CD8-positive, alpha-beta memory T cell (primary cell): Measurements from ENCODE around the gene APOBEC3C. TPM values are rescaled to one million over a fixed set of nuclear protein-coding genes. Genes with fewer than 3 reads are reported as not detected.
"Not testable (repeated sequence)": the region's sequence is repeated elsewhere in the genome, so short reads cannot be mapped to it uniquely, and the experiment has no call there.

ENCODE experiments used
- CTCF ChIA-PET: fragments of 350-600 bp; sonication (Branson Sonifier 250); formaldehyde crosslinking; loops from one replicate; lab custom pipeline; 2021; ENCODE audit warnings: antibody characterized with exemption; lab: Charles Lee
- POLR2A ChIA-PET: fragments of 350-600 bp; sonication (Branson Sonifier 250); formaldehyde crosslinking; loops from one replicate; lab custom pipeline; 2021; ENCODE audit warnings: antibody characterized with exemption; lab: Charles Lee
- DNase-seq, 5 donors: peaks; one replicate each; pipeline versions ENCODE4 v3.0.0 to v3.0.0-alpha.2; 2020 to 2022; ENCODE audit warnings: mixed read lengths in 1 of 5
- H3K27ac ChIP-seq: one replicate; pipeline ENCODE4 v1.7.0; 2013; ENCODE audit warnings: low read depth, mild to moderate bottlenecking, low read length, moderate library complexity
- H3K27me3 ChIP-seq: 2 replicates; pipeline ENCODE4 v1.7.0; 2013; ENCODE audit warnings: low read length, mild to moderate bottlenecking; ENCODE audit not compliant: insufficient read depth, poor library complexity, severe bottlenecking
- H3K36me3 ChIP-seq: 2 replicates; pipeline ENCODE4 v1.7.0; 2013; ENCODE audit warnings: mild to moderate bottlenecking, low read length, moderate library complexity; ENCODE audit not compliant: insufficient read depth
- H3K4me1 ChIP-seq: 2 replicates; pipeline ENCODE4 v1.7.0; 2013; ENCODE audit warnings: mild to moderate bottlenecking, low read length, moderate library complexity; ENCODE audit not compliant: insufficient read depth
- H3K4me3 ChIP-seq: 2 replicates; pipeline ENCODE4 v1.7.0; 2013; ENCODE audit warnings: mild to moderate bottlenecking, low read length
- H3K9me3 ChIP-seq: 2 replicates; pipeline ENCODE4 v1.7.0; 2013; ENCODE audit warnings: mild to moderate bottlenecking, low read length
- H3K27ac Mint-ChIP-seq, 8 donors: one replicate each; pipeline ENCODE4 v1.8.0; 2020 to 2021; ENCODE audit warnings: mixed read lengths in 8 of 8, mild to moderate bottlenecking in 6 of 8, inconsistent platforms in 3 of 8, moderate library complexity in 3 of 8
- H3K27me3 Mint-ChIP-seq, 2 donors: one replicate each; pipeline ENCODE4 v1.8.0; 2020 to 2021; ENCODE audit warnings: mixed read lengths in 2 of 2, mild to moderate bottlenecking in 1 of 2, moderate library complexity in 1 of 2
- H3K36me3 Mint-ChIP-seq, 3 donors: one replicate each; pipeline ENCODE4 v1.8.0; 2020 to 2021; ENCODE audit warnings: mixed read lengths in 3 of 3, inconsistent platforms in 1 of 3, mild to moderate bottlenecking in 1 of 3
- H3K4me1 Mint-ChIP-seq, 3 donors: one replicate each; pipeline ENCODE4 v1.8.0; 2020 to 2021; ENCODE audit warnings: mixed read lengths in 3 of 3, inconsistent platforms in 1 of 3, mild to moderate bottlenecking in 1 of 3
- H3K4me3 Mint-ChIP-seq, 7 donors: one replicate each; pipeline ENCODE4 v1.8.0; 2020 to 2021; ENCODE audit warnings: mixed read lengths in 7 of 7, mild to moderate bottlenecking in 6 of 7, moderate library complexity in 4 of 7, inconsistent platforms in 2 of 7
- H3K9me3 Mint-ChIP-seq, 5 donors: one replicate each; pipeline ENCODE4 v1.8.0; 2020 to 2022; ENCODE audit warnings: mixed read lengths in 5 of 5, mild to moderate bottlenecking in 3 of 5, moderate library complexity in 2 of 5, inconsistent platforms in 1 of 5
- polyA plus RNA-seq: library from polyadenylated mRNA; unstranded; fragments of 300-500 nt; fragmentation: Illumina TruSeq; gene quantifications from one replicate; pipeline ENCODE4 v1.2.3, GENCODE V29; 2021
- total RNA-seq, 2 experiments: library from RNA; stranded (reverse); gene quantifications; one replicate each; pipeline ENCODE4 v1.2.3, GENCODE V29; 2021

The APOBEC3C gene
- total and polyA plus RNA-seq, 3 experiments from 2014 or later, result 133 to 255 (median 138) TPM

GRCh38 chr22:39016592-39016991 lies 2.5 kb downstream of the APOBEC3C start:
- H3K9me3 Mint-ChIP-seq, result no peaks in the 10 kb centered on the region
- peaks cover 19% of the 10 kb centered on the region for H3K4me1 ChIP-seq
- no peak overlapping the region for H3K27ac ChIP-seq
- CTCF ChIA-PET, result interaction anchor here (1.0 kb wide), 1 partner anchor 9 kb away, joined by 3 read pairs; no protein-coding TSS in a partner anchor
- peak overlapping the region in 6 of 7 donors; percentile 29 to 76 (median 60) for H3K4me3 Mint-ChIP-seq
- no peaks in the 10 kb centered on the region for H3K27me3 ChIP-seq
- POLR2A ChIA-PET, result no interaction called here
- peaks cover 0 to 43% (median 4%) of the 10 kb centered on the region in 3 donors for H3K36me3 Mint-ChIP-seq
- H3K27me3 Mint-ChIP-seq, result no peaks in the 10 kb centered on the region
- peaks cover 44 to 68% (median 54%) of the 10 kb centered on the region in 3 donors for H3K4me1 Mint-ChIP-seq
- H3K27ac Mint-ChIP-seq, result peak overlapping the region; percentile 15 to 92 (median 68)
- no peak for DNase-seq
- no peaks in the 10 kb centered on the region for H3K9me3 ChIP-seq
- no peaks in the 10 kb centered on the region for H3K36me3 ChIP-seq
- no peak overlapping the region for H3K4me3 ChIP-seq

GRCh38 chr22:39017596-39018365 lies 3.7 kb downstream of the APOBEC3C start:
- H3K27ac ChIP-seq, result no peak overlapping the region
- no peaks in the 10 kb centered on the region for H3K36me3 ChIP-seq
- H3K4me3 ChIP-seq, result no peak overlapping the region
- no peak for DNase-seq
- H3K4me1 ChIP-seq, result peaks cover 25% of the 10 kb centered on the region
- ChIA-PET POLR2A (interaction anchor here (0.6 kb wide), 1 partner anchor 134 kb away, joined by 3 read pairs; no protein-coding TSS in a partner anchor), CTCF (no interaction called here)
- H3K4me3 Mint-ChIP-seq, result peak overlapping the region in 6 of 7 donors; percentile 29 to 74 (median 50)
- no peaks in the 10 kb centered on the region for H3K27me3 ChIP-seq
- peak overlapping the region in 6 of 8 donors; percentile 69 to 94 (median 80) for H3K27ac Mint-ChIP-seq
- H3K27me3 Mint-ChIP-seq, result no peaks in the 10 kb centered on the region
- H3K36me3 Mint-ChIP-seq, result peaks cover 0 to 53% (median 7%) of the 10 kb centered on the region in 3 donors
- H3K4me1 Mint-ChIP-seq, result peaks cover 49 to 76% (median 59%) of the 10 kb centered on the region in 3 donors
- H3K9me3 Mint-ChIP-seq, result no peaks in the 10 kb centered on the region
- H3K9me3 ChIP-seq, result no peaks in the 10 kb centered on the region

GRCh38 chr22:39020021-39020651 lies 6.1 kb downstream of the APOBEC3C start:
- H3K4me1 ChIP-seq, result peaks cover 36% of the 10 kb centered on the region
- H3K27me3 ChIP-seq, CTCF ChIA-PET: not testable (repeated sequence)

GRCh38 chr22:39021552-39022250 lies 7.6 kb downstream of the APOBEC3C start:
- peak overlapping the region; percentile 76 for H3K27ac ChIP-seq
- DNase-seq, result no peak
- ChIA-PET POLR2A (interaction anchor here (0.6 to 1.2 kb wide), 6 partner anchors 16 to 98 kb away, joined by 3 to 7 read pairs (median 6); no protein-coding TSS in a partner anchor), CTCF (interaction anchor here (1.0 to 2.0 kb wide), 4 partner anchors 18 to 96 kb away, joined by 3 to 8 read pairs (median 4); no protein-coding TSS in a partner anchor)
- peak overlapping the region; percentile 86 to 97 (median 96) for H3K4me3 Mint-ChIP-seq
- H3K4me1 Mint-ChIP-seq, result peaks cover 50 to 78% (median 53%) of the 10 kb centered on the region in 3 donors
- H3K9me3 Mint-ChIP-seq, result no peaks in the 10 kb centered on the region
- peak overlapping the region; percentile 79 for H3K4me3 ChIP-seq
- peaks cover 0 to 66% (median 12%) of the 10 kb centered on the region in 3 donors for H3K36me3 Mint-ChIP-seq
- H3K4me1 ChIP-seq, result peaks cover 35% of the 10 kb centered on the region
- no peaks in the 10 kb centered on the region for H3K27me3 ChIP-seq
- H3K36me3 ChIP-seq, result peaks cover 8% of the 10 kb centered on the region
- H3K27me3 Mint-ChIP-seq, result no peaks in the 10 kb centered on the region
- H3K27ac Mint-ChIP-seq, result peak overlapping the region; percentile 86 to 100 (median 96)
- H3K9me3 ChIP-seq, result no peaks in the 10 kb centered on the region

More at GRCh38 chr22:39020021-39020651, 6.1 kb downstream of the APOBEC3C start:
- H3K27me3 Mint-ChIP-seq, H3K9me3 ChIP-seq, H3K36me3 ChIP-seq, H3K27ac ChIP-seq, H3K4me3 ChIP-seq, H3K9me3 Mint-ChIP-seq: not testable (repeated sequence)
- Mint-ChIP-seq H3K4me3 (peak overlapping the region; percentile 80 to 96 (median 95)), H3K27ac (peak overlapping the region; percentile 91 to 100 (median 96)), H3K36me3 (peaks cover 0 to 60% (median 12%) of the 10 kb centered on the region in 3 donors), H3K4me1 (peaks cover 51 to 73% (median 59%) of the 10 kb centered on the region in 3 donors)
- POLR2A ChIA-PET, result interaction anchor here (0.6 kb wide), 1 partner anchor 67 kb away, joined by 3 read pairs; no protein-coding TSS in a partner anchor
- peak in 1 of 5 donors; percentile 23 for DNase-seq

GRCh38 chr22:39024519-39025308 lies 10.7 kb downstream of the APOBEC3C start:
- no peak overlapping the region for H3K4me3 ChIP-seq
- ChIA-PET CTCF (no interaction called here), POLR2A (no interaction called here)
- H3K27me3 Mint-ChIP-seq, result no peaks in the 10 kb centered on the region
- peaks cover 0 to 54% (median 10%) of the 10 kb centered on the region in 3 donors for H3K36me3 Mint-ChIP-seq
- H3K4me3 Mint-ChIP-seq, result peak overlapping the region; percentile 49 to 96 (median 63)
- H3K4me1 ChIP-seq, result peaks cover 35% of the 10 kb centered on the region
- H3K27me3 ChIP-seq, result no peaks in the 10 kb centered on the region
- peak overlapping the region; percentile 16 for H3K27ac ChIP-seq
- peaks cover 44 to 69% (median 46%) of the 10 kb centered on the region in 3 donors for H3K4me1 Mint-ChIP-seq
- no peaks in the 10 kb centered on the region for H3K9me3 Mint-ChIP-seq
- peaks cover 8% of the 10 kb centered on the region for H3K36me3 ChIP-seq
- peak overlapping the region; percentile 82 to 96 (median 90) for H3K27ac Mint-ChIP-seq
- DNase-seq, result peak in 2 of 5 donors; percentile 38 to 56
- H3K9me3 ChIP-seq, result no peaks in the 10 kb centered on the region

GRCh38 chr22:39026509-39027150 lies 12.6 kb downstream of the APOBEC3C start:
- no peak overlapping the region for H3K4me3 ChIP-seq
- Mint-ChIP-seq H3K27ac (peak overlapping the region; percentile 33 to 94 (median 77)), H3K27me3 (no peaks in the 10 kb centered on the region), H3K4me1 (peaks cover 36 to 54% (median 39%) of the 10 kb centered on the region in 3 donors), H3K9me3 (no peaks in the 10 kb centered on the region), H3K36me3 (peaks cover 0 to 49% (median 8%) of the 10 kb centered on the region in 3 donors), H3K4me3 (peak overlapping the region in 1 of 7 donors; percentile 69)
- H3K27ac ChIP-seq, result no peak overlapping the region
- peaks cover 8% of the 10 kb centered on the region for H3K36me3 ChIP-seq
- H3K27me3 ChIP-seq, result no peaks in the 10 kb centered on the region
- ChIA-PET CTCF (interaction anchor here (1.2 kb wide), 1 partner anchor 19 kb away, joined by 3 read pairs; no protein-coding TSS in a partner anchor), POLR2A (no interaction called here)
- no peaks in the 10 kb centered on the region for H3K9me3 ChIP-seq
- peaks cover 31% of the 10 kb centered on the region for H3K4me1 ChIP-seq
- no peak for DNase-seq
